UCSD-AML1 (cell line): ENCODE results near the gene PTPRG.

Source experiments
- DNase-seq: peaks from one replicate; lab custom pipeline; 2025; ENCODE audit not compliant: unreplicated experiment; lab: John Stamatoyannopoulos, UW

Gene PTPRG

GRCh38 chr3:61562042-61562720, 810 bp downstream of the PTPRG start:
- DNase-seq, result no peak

- no peak for DNase-seq
These were observed 1.4 kb downstream of the PTPRG start for GRCh38 chr3:61562721-61563312.

DNA sequence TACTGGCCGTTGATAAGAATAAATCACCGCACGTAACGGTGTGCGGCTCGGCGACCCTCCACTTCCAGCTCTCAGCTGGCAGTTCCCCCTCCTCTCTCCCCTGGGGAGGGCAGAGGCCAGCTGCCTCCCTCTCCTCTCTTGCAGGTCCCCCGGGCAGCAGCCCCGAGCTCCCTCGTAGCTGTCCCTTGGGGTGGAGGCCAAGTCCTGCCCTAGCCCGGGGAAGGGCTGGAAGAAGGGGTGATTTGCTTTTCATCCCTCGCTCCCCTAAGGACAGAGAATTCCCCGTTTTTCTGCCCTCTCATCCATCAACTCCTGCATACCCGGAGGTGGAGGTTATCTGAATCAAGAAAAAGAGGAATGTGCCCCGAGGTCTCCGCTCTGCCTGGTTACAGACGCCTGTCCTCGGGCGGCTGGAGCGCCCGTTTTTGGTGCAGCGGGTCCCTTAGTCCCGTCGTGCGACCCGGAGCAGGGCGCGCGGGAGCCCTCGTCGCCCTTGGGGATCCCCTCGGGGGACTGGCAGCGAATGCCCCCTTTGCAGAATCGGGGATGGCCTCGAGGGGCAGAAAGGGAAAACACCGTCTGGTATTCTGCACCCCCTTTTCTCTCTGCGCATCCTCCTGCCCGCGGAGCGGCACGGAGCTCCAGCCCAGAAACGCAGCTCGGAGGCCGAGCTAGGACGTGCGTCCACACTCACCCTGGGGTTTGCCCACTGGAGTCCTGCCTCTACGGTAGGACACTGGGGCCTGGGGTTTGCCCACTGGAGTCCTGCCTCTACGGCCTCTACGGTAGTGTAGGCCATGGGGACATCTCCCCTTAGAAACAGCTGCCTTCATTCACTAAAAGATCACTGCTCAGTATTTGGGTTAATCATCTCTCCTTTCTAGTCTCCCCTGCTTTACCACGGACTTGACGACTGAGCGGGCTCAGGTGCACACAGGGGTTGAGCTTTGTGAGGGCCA, 2.2 kb downstream of the PTPRG start:
- no peak for DNase-seq

- DNase-seq, result no peak
These were observed 3.2 kb downstream of the PTPRG start for GRCh38 chr3:61564395-61565059.

DNA sequence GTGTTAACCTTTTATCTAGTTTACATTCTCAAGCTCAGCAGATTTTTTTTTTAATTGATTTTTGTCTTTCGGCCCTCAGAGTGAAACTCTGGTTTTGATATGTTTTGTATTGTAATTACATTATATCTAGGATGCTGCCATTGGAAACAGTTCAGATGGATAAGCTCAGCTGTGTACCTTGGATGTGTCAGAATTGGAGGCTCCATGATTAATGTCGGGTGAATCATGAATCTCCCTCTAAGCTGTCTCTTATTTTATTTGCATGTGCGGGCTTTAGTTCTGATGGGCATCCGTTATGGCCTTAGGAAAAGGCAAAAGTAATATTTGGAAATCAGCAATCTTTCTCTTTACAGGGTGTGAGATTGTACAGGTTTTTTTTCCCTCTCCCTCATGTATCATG, 4.2 kb downstream of the PTPRG start:
- DNase-seq, result no peak

DNA sequence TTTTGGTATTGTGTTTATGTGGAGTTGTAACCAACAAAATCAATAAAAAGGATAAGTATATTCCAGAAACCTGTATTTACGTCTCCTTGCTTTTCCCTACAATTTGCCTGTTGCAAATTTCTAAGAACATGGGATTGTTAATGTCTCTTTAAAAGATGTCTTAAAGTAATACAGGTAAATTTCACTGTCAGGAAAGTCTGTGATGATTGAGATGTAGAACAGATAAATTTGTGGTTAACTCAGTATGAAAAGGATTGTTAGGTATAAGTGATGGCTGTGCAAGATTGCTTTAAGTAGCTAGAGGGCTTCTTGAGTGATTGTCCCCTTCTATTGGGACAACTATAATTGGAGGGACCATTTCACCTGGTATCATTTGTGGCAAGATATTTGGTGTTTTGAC, 6.8 kb downstream of the PTPRG start:
- no peak for DNase-seq

DNA sequence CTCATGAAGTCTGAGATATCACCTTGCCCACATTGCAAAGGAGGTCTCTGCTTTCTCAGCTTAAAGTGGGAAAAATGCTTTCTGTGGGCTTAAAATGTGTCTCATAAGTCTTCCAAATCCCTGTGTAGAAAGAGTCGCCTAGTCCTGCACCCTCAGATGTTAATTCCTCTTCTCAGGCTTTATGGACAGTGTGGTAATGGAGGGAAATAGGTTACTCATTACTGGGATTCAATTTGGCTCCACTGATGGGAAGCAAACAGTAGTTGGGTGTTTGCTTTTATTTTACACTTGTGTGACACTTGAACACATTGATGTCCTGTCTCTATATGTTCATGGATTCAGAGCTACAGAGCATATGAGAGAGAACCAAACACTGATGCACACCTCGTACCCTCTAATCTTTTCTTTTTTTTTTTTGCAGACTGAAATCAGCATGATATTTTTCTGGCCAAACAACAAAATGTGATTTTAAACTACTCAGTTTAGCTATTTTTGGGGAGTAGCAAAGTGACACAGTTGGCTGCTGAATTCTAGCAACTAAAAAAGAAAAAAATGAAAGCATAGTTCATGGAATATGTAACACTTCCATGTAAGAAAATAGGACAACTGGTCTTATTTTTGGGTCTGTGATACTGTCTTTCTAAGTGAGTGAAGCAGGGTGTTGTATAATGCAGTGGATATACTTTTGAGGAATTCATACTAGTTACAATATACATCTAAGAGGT, 8.6 kb downstream of the PTPRG start:
- no peak for DNase-seq

- no peak for DNase-seq
These were observed 9.4 kb downstream of the PTPRG start for GRCh38 chr3:61570813-61571212.

DNA sequence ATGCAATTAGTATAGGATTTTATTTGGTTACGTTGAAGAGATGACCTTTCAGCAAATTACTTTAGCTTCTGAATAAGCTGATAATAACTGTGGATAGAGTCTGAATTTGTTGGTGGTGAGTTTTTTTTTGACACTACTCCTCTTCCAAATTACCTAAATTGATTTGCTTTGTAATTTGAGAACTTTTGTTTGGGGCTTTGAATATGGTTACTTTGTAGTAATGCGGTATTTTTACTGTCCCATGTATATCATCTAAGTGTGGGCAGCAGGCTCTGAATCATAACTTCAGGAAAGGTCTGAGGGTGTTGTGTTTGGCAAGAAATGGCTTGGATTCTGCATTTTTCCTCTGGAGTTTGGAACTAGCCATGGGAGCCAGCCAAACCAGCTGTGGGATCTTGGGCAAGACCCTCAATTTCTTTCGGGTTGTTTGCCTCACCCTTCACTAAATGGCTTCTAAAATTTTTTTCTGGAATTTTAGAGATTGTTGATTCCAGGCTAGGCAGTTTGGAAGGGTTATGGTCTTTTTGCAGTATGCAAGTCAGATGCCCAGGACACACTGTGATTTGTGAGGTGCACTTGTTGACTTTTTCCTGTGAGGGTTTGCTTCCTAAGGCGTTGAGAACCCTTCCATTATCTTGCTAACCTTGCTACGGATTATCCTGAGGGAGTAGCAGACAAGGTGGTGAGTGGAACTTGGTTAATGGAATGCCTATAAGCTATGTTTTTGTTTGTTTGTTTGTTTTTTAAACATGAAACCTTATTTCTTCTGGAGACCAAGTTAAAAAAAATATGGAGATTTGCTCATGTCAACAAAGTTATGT, 10.4 kb downstream of the PTPRG start:
- DNase-seq, result no peak

- no peak for DNase-seq
These were observed 11.5 kb downstream of the PTPRG start for GRCh38 chr3:61572879-61573278.

- no peak for DNase-seq
These were observed 12.1 kb downstream of the PTPRG start for GRCh38 chr3:61573441-61573840.

DNA sequence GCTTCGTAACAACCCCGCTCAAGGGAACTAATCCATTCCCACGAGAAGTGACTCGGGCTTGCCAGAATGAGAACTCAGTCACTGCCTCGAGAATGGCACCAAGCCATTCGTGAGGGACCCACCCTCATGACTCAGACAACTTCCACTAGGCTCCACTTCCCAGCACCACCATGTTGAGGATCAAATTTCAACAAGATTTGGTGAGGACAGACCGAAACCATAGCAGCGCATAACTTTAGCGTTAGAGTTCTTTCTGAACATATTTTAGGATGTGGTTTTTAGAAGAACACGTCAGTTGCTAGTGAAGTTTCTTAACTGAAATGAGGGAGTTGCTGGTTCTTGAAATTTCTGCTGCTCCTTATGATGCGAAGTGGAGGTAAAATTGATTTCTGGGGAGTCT, 13.5 kb downstream of the PTPRG start:
- DNase-seq, result no peak

- no peak for DNase-seq
These were observed 14.5 kb downstream of the PTPRG start for GRCh38 chr3:61575893-61576292.

GRCh38 chr3:61577760-61578159, 16.4 kb downstream of the PTPRG start:
- DNase-seq, result no peak

GRCh38 chr3:61578667-61579367, 17.4 kb downstream of the PTPRG start:
- DNase-seq, result no peak

DNA sequence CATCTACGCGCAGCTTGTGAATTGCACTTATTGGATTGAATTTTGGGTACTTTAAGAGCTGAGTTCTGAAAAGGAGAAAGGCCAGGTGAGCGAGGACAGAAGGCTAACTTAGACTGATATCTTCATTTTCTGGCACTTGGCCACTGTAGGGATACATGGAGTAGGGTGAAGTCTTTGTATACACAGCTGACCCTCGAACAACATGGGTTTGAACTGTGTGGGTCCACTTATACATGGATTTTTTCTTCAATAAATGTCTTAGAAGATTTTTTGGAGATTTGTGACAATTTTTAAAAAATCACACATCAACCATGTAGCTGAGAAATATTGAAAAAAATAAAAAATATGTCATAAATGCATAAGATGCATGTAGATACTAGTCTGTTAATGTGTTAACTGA, 18.3 kb downstream of the PTPRG start:
- no peak for DNase-seq

GRCh38 chr3:61580982-61581643, 19.7 kb downstream of the PTPRG start:
- DNase-seq, result no peak

GRCh38 chr3:61582287-61582686, 20.9 kb downstream of the PTPRG start:
- DNase-seq, result no peak

DNA sequence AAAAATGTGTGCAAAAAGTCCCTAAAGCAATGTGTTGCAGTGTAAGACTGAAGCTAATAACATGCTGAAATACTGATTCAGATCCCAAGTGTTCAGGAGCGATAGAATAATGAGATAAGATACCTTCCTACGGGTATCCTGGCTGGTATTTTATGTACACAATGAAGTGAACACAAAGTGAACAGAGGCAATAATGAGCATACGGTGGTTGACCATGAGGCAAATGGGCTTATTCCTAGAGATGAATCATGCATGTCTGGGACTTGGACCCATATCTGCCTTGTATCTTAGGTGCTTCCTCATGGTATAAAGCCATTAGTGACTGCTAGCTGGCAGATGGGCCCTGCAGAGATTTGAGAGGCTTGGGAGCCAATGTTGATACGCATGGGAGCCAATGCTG, 21.5 kb downstream of the PTPRG start:
- DNase-seq, result no peak
